ENCODE results near the gene KRTAP10-7. TPM values are rescaled to one million over a fixed set of nuclear protein-coding genes. Genes with fewer than 3 reads are reported as not detected.

Gene KRTAP10-7
- total and polyA plus RNA-seq, 2 donors (not counting 1 experiment from before 2014, with no cell fraction given): not detected

GRCh38 chr21:44558695-44559094 lies 41.7 kb upstream of the KRTAP10-7 start, which contains the start of gene KRTAP10-3:
Gene KRTAP10-3, minus strand, starts transcription at chr21:44558795. Its CDS starts 80 bp downstream, at chr21:44558715.
- Histone ChIP-seq H3K27me3 (ENCODE audit: control insufficient read depth, insufficient read depth, low read length) (no peaks in the 10 kb centered on the region), H2AFZ (ENCODE audit: low read length) (no peak within 1 kb of the TSS), H3K36me3 (ENCODE audit: control insufficient read depth, insufficient read depth, low read length) (no peaks in the 10 kb centered on the region), H3K4me3 (replicated peaks in 1 of 4; ENCODE audit: control extremely low read depth in 1 of 4, insufficient read depth in 1 of 4, low read depth in 3 of 4, low read length in 4 of 4) (no peak within 1 kb of the TSS), H3K79me2 (ENCODE audit: control insufficient read depth, insufficient read depth, low read length) (no peaks in the 10 kb centered on the region), H3K4me2 (ENCODE audit: extremely low read depth, insufficient read depth, low read length) (no peak within 1 kb of the TSS), H3K9ac (ENCODE audit: insufficient read depth, low read length) (no peak within 1 kb of the TSS), H3K27ac (ENCODE audit: insufficient read depth, low read length) (no peak within 1 kb of the TSS), H3K9me3 (ENCODE audit: control insufficient read depth, insufficient read depth, low read depth, low read length) (no peaks in the 10 kb centered on the region), H3K4me1 (ENCODE audit: control insufficient read depth, extremely low read depth, insufficient read depth, low read length) (no peaks in the 10 kb centered on the region), H4K20me1 (ENCODE audit: control insufficient read depth, extremely low read depth, insufficient read depth, low read length) (no peaks in the 10 kb centered on the region)
- TF ChIP-seq CTCF (conservative IDR thresholded peaks at IDR 0.05 in 1 of 2, IDR thresholded peaks at IDR 0.05 in 1 of 2; ENCODE audit: low read depth in 1 of 2, low read length in 2 of 2) (no peak), EZH2 (IDR thresholded peaks at IDR 0.05; ENCODE audit: low read length, missing control alignments) (no peak)
- no peak for DNase-seq (ENCODE audit: low read depth in 2 of 2)

- Histone ChIP-seq H3K4me2 (ENCODE audit: extremely low read depth, insufficient read depth, low read length) (no peak overlapping the region), H3K79me2 (ENCODE audit: control insufficient read depth, insufficient read depth, low read length) (no peaks in the 10 kb centered on the region), H2AFZ (ENCODE audit: low read length) (no peak overlapping the region), H3K36me3 (ENCODE audit: control insufficient read depth, insufficient read depth, low read length) (no peaks in the 10 kb centered on the region), H3K27ac (ENCODE audit: insufficient read depth, low read length) (no peak overlapping the region), H4K20me1 (ENCODE audit: control insufficient read depth, extremely low read depth, insufficient read depth, low read length) (no peaks in the 10 kb centered on the region), H3K9me3 (ENCODE audit: control insufficient read depth, insufficient read depth, low read depth, low read length) (no peaks in the 10 kb centered on the region), H3K4me3 (replicated peaks in 1 of 4; ENCODE audit: control extremely low read depth in 1 of 4, insufficient read depth in 1 of 4, low read depth in 3 of 4, low read length in 4 of 4) (no peak overlapping the region), H3K27me3 (ENCODE audit: control insufficient read depth, insufficient read depth, low read length) (no peaks in the 10 kb centered on the region), H3K9ac (ENCODE audit: insufficient read depth, low read length) (no peak overlapping the region), H3K4me1 (ENCODE audit: control insufficient read depth, extremely low read depth, insufficient read depth, low read length) (no peaks in the 10 kb centered on the region)
- no peak for DNase-seq (ENCODE audit: low read depth in 2 of 2)
- TF ChIP-seq CTCF (conservative IDR thresholded peaks at IDR 0.05 in 1 of 2, IDR thresholded peaks at IDR 0.05 in 1 of 2; ENCODE audit: low read depth in 1 of 2, low read length in 2 of 2) (no peak), EZH2 (IDR thresholded peaks at IDR 0.05; ENCODE audit: low read length, missing control alignments) (no peak)
These were observed 36.3 kb upstream of the KRTAP10-7 start for GRCh38 chr21:44564099-44564498.

- TF ChIP-seq EZH2 (IDR thresholded peaks at IDR 0.05; ENCODE audit: low read length, missing control alignments): no peak
- TF ChIP-seq CTCF (conservative IDR thresholded peaks at IDR 0.05 in 1 of 2, IDR thresholded peaks at IDR 0.05 in 1 of 2; ENCODE audit: low read depth in 1 of 2, low read length in 2 of 2): no peak
- Histone ChIP-seq H3K9ac (ENCODE audit: insufficient read depth, low read length) (no peak overlapping the region), H3K79me2 (ENCODE audit: control insufficient read depth, insufficient read depth, low read length) (no peaks in the 10 kb centered on the region), H3K4me3 (replicated peaks in 1 of 4; ENCODE audit: control extremely low read depth in 1 of 4, insufficient read depth in 1 of 4, low read depth in 3 of 4, low read length in 4 of 4) (no peak overlapping the region), H3K4me1 (ENCODE audit: control insufficient read depth, extremely low read depth, insufficient read depth, low read length) (no peaks in the 10 kb centered on the region), H3K9me3 (ENCODE audit: control insufficient read depth, insufficient read depth, low read depth, low read length) (no peaks in the 10 kb centered on the region), H4K20me1 (ENCODE audit: control insufficient read depth, extremely low read depth, insufficient read depth, low read length) (no peaks in the 10 kb centered on the region), H3K36me3 (ENCODE audit: control insufficient read depth, insufficient read depth, low read length) (no peaks in the 10 kb centered on the region), H3K27ac (ENCODE audit: insufficient read depth, low read length) (no peak overlapping the region), H3K27me3 (ENCODE audit: control insufficient read depth, insufficient read depth, low read length) (no peaks in the 10 kb centered on the region), H2AFZ (ENCODE audit: low read length) (no peak overlapping the region), H3K4me2 (ENCODE audit: extremely low read depth, insufficient read depth, low read length) (no peak overlapping the region)
- no peak for DNase-seq (ENCODE audit: low read depth in 2 of 2)
These were observed 35.4 kb upstream of the KRTAP10-7 start for GRCh38 chr21:44564886-44565598.
